Measurements from ENCODE around the gene GMCL2.

Gene GMCL2

GRCh38 chr5:178176791-178177190, 10.4 kb downstream of the GMCL2 start:
- DNase-seq: no peak

- no peak for DNase-seq
These were observed 12.7 kb downstream of the GMCL2 start for GRCh38 chr5:178174456-178174855.

- DNase-seq: no peak
These were observed 16.7 kb downstream of the GMCL2 start for GRCh38 chr5:178170455-178170854.

GRCh38 chr5:178165581-178165980, 21.6 kb downstream of the GMCL2 start:
- no peak for DNase-seq

- DNase-seq: peak; percentile 94
These were observed 23.1 kb downstream of the GMCL2 start for GRCh38 chr5:178163772-178164735.

- DNase-seq: no peak
These were observed 24.7 kb downstream of the GMCL2 start for GRCh38 chr5:178162481-178162880.

- DNase-seq: no peak
These were observed 27.0 kb downstream of the GMCL2 start for GRCh38 chr5:178160176-178160575.

GRCh38 chr5:178155065-178155464, 32.1 kb downstream of the GMCL2 start:
- DNase-seq: no peak

GRCh38 chr5:178153530-178154340, 33.4 kb downstream of the GMCL2 start, which contains the start of gene NHP2:
NHP2 (minus strand) TSS chr5:178153885; CDS start chr5:178153817, 68 bp downstream.
- DNase-seq: peak; percentile 99

- no peak for DNase-seq
These were observed 34.4 kb downstream of the GMCL2 start for GRCh38 chr5:178152491-178153444.

GRCh38 chr5:178150977-178151734, 36.0 kb downstream of the GMCL2 start:
- DNase-seq: no peak

GRCh38 chr5:178149199-178149932, 37.8 kb downstream of the GMCL2 start:
- no peak for DNase-seq

- no peak for DNase-seq
These were observed 39.8 kb downstream of the GMCL2 start for GRCh38 chr5:178147406-178147805.

GRCh38 chr5:178145965-178146820, 41.0 kb downstream of the GMCL2 start:
- peak; percentile 73 for DNase-seq

GRCh38 chr5:178143901-178144300, 43.3 kb downstream of the GMCL2 start:
- DNase-seq: no peak

GRCh38 chr5:178143246-178143645, 43.9 kb downstream of the GMCL2 start:
- DNase-seq: no peak

GRCh38 chr5:178142642-178143041, 44.5 kb downstream of the GMCL2 start:
- no peak for DNase-seq

GRCh38 chr5:178141550-178141949, 45.6 kb downstream of the GMCL2 start:
- DNase-seq: no peak

GRCh38 chr5:178137991-178138390, 49.2 kb downstream of the GMCL2 start:
- DNase-seq: no peak

- no peak for DNase-seq
These were observed 50.2 kb downstream of the GMCL2 start for GRCh38 chr5:178136990-178137389.

All from activated naive CD4-positive, alpha-beta T cell treated with Interleukin-2 at 50 U/mL for 16 hours (primary cell).